ENCODE data around the gene TBL1Y. TPM values are rescaled to one million over a fixed set of nuclear protein-coding genes. Genes with fewer than 3 reads are reported as not detected.

The TBL1Y gene
- polyA plus RNA-seq, 1 donor = 2.8 TPM

DNA sequence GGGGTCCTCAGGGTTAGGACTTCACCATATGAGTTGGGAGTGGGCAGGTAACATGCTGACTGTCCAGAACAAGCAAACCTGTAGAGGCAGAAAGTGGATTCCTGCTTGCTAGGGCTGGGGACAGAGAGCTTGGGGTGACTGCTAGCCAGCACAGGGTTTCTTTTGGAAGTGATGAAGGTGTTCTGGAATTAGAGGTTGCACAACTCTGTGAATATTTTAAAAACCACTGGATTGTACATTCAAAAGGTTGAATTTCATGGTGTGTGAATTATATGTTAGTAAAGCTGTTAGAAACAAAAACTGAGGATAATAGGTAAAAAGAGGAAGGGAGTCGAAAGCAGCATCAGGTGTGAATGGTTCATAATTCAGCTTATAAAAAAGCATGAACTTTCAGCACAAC lies 57.7 kb downstream of the TBL1Y start:
- Histone ChIP-seq H3K27me3 (ENCODE audit: control insufficient read depth, insufficient read depth, low read length) (no peaks in the 10 kb centered on the region), H3K36me3 (ENCODE audit: control insufficient read depth, insufficient read depth, low read length) (no peaks in the 10 kb centered on the region), H3K27ac (ENCODE audit: low read length) (no peak overlapping the region), H3K4me1 (ENCODE audit: control insufficient read depth, insufficient read depth, low read length) (no peaks in the 10 kb centered on the region), H3K9me3 (ENCODE audit: control insufficient read depth, low read depth, low read length) (no peaks in the 10 kb centered on the region), H3K4me3 (ENCODE audit: low read length) (no peak overlapping the region)
- no peak for DNase-seq
- no CpG with 5 or more reads among the region's 1 CpG for WGBS (ENCODE audit: insufficient coverage, low lambda C conversion rate)

- no CpG with 5 or more reads among the region's 4 CpGs for WGBS (ENCODE audit: insufficient coverage, low lambda C conversion rate)
- Histone ChIP-seq H3K9me3 (ENCODE audit: control insufficient read depth, low read depth, low read length) (no peaks in the 10 kb centered on the region), H3K27ac (ENCODE audit: low read length) (no peak overlapping the region), H3K36me3 (ENCODE audit: control insufficient read depth, insufficient read depth, low read length) (no peaks in the 10 kb centered on the region), H3K4me1 (ENCODE audit: control insufficient read depth, insufficient read depth, low read length) (no peaks in the 10 kb centered on the region), H3K27me3 (ENCODE audit: control insufficient read depth, insufficient read depth, low read length) (no peaks in the 10 kb centered on the region), H3K4me3 (ENCODE audit: low read length) (no peak overlapping the region)
- DNase-seq = no peak
Observed at GRCh38 chrY:6972271-6972887, 61.9 kb downstream of the TBL1Y start.

- DNase-seq = no peak
- Histone ChIP-seq H3K36me3 (ENCODE audit: control insufficient read depth, insufficient read depth, low read length) (no peaks in the 10 kb centered on the region), H3K27me3 (ENCODE audit: control insufficient read depth, insufficient read depth, low read length) (no peaks in the 10 kb centered on the region), H3K4me3 (ENCODE audit: low read length) (no peak overlapping the region), H3K27ac (ENCODE audit: low read length) (no peak overlapping the region), H3K4me1 (ENCODE audit: control insufficient read depth, insufficient read depth, low read length) (no peaks in the 10 kb centered on the region), H3K9me3 (ENCODE audit: control insufficient read depth, low read depth, low read length) (no peaks in the 10 kb centered on the region)
- WGBS (ENCODE audit: insufficient coverage, low lambda C conversion rate) = no CpG with 5 or more reads among the region's 4 CpGs
Observed at GRCh38 chrY:6974971-6975370, 64.5 kb downstream of the TBL1Y start.

GRCh38 chrY:6977783-6978182 lies 67.3 kb downstream of the TBL1Y start:
- no peak for DNase-seq
- Histone ChIP-seq H3K4me1 (ENCODE audit: control insufficient read depth, insufficient read depth, low read length) (no peaks in the 10 kb centered on the region), H3K36me3 (ENCODE audit: control insufficient read depth, insufficient read depth, low read length) (no peaks in the 10 kb centered on the region), H3K4me3 (ENCODE audit: low read length) (no peak overlapping the region), H3K9me3 (ENCODE audit: control insufficient read depth, low read depth, low read length) (no peaks in the 10 kb centered on the region), H3K27me3 (ENCODE audit: control insufficient read depth, insufficient read depth, low read length) (no peaks in the 10 kb centered on the region), H3K27ac (ENCODE audit: low read length) (no peak overlapping the region)
- no CpG with 5 or more reads among the region's 5 CpGs for WGBS (ENCODE audit: insufficient coverage, low lambda C conversion rate)

- no CpG with 5 or more reads among the region's 3 CpGs for WGBS (ENCODE audit: insufficient coverage, low lambda C conversion rate)
- no peaks in the 10 kb centered on the region for H3K27me3 ChIP-seq (ENCODE audit: control insufficient read depth, insufficient read depth, low read length)
Observed at GRCh38 chrY:6983221-6983620, 72.7 kb downstream of the TBL1Y start.

DNA sequence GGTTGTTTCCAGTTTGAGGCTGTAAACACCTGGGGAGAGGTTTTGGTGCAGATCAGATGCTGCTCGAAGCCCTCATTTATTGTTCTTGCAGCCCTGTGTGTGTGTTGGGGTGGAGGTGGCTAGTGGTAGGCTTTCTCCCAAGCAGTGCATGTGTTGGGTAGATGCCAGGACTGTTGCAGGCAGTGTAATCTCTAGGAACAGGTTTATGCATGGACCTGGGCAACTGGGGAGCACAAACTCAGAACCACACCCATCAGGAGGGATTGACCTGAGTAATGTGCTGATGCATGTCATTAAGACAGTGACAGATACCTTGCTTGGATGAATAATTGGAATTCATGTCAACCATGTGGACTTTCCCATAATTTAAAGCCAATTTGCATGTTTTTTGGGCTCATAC lies 77.3 kb downstream of the TBL1Y start:
- DNase-seq = peak in 1 of 2 donors; percentile 22
- Histone ChIP-seq H3K27me3 (ENCODE audit: control insufficient read depth, insufficient read depth, low read length) (no peaks in the 10 kb centered on the region), H3K4me1 (ENCODE audit: control insufficient read depth, insufficient read depth, low read length) (no peaks in the 10 kb centered on the region), H3K4me3 (ENCODE audit: low read length) (no peak overlapping the region), H3K27ac (ENCODE audit: low read length) (no peak overlapping the region), H3K36me3 (ENCODE audit: control insufficient read depth, insufficient read depth, low read length) (no peaks in the 10 kb centered on the region), H3K9me3 (ENCODE audit: control insufficient read depth, low read depth, low read length) (no peaks in the 10 kb centered on the region)
- no CpG with 5 or more reads among the region's 1 CpG for WGBS (ENCODE audit: insufficient coverage, low lambda C conversion rate)

More at GRCh38 chrY:6983221-6983620, 72.7 kb downstream of the TBL1Y start:
- no peaks in the 10 kb centered on the region for H3K4me1 ChIP-seq (ENCODE audit: control insufficient read depth, insufficient read depth, low read length)
- no peak overlapping the region for H3K27ac ChIP-seq (ENCODE audit: low read length)
- DNase-seq = no peak
- H3K4me3 ChIP-seq (ENCODE audit: low read length) = no peak overlapping the region
- no peaks in the 10 kb centered on the region for H3K9me3 ChIP-seq (ENCODE audit: control insufficient read depth, low read depth, low read length)
- H3K36me3 ChIP-seq (ENCODE audit: control insufficient read depth, insufficient read depth, low read length) = no peaks in the 10 kb centered on the region

GRCh38 chrY:6989886-6990620 lies 79.6 kb downstream of the TBL1Y start:
- H3K27ac ChIP-seq (ENCODE audit: low read length) = no peak overlapping the region
- WGBS (ENCODE audit: insufficient coverage, low lambda C conversion rate) = no CpG with 5 or more reads among the region's 6 CpGs
- no peaks in the 10 kb centered on the region for H3K36me3 ChIP-seq (ENCODE audit: control insufficient read depth, insufficient read depth, low read length)
- no peak overlapping the region for H3K4me3 ChIP-seq (ENCODE audit: low read length)
- no peak for DNase-seq
- H3K27me3 ChIP-seq (ENCODE audit: control insufficient read depth, insufficient read depth, low read length) = no peaks in the 10 kb centered on the region
- H3K4me1 ChIP-seq (ENCODE audit: control insufficient read depth, insufficient read depth, low read length) = no peaks in the 10 kb centered on the region
- H3K9me3 ChIP-seq (ENCODE audit: control insufficient read depth, low read depth, low read length) = no peaks in the 10 kb centered on the region

DNA sequence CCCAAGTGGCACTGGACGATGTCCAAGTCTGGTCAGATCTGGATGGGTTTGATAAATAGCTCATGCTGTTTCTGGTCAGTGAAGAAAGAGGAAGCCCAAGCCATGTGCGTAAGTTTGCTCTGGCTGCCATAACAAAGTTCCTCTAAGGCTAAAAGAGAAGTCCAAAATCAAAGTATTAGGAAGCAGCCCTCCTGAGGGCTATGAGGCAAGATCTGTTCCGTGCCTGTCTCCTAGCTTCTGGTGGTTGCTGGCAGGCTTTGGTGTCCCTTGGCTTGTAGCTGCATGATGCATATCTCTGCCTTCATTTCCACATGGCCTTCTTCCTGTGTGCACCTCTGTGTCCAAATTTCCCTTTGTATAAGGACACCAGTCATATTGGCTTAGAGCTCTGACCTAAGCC lies 81.5 kb downstream of the TBL1Y start:
- H3K4me3 ChIP-seq (ENCODE audit: low read length) = no peak overlapping the region
- no peak overlapping the region for H3K27ac ChIP-seq (ENCODE audit: low read length)
- no peaks in the 10 kb centered on the region for H3K9me3 ChIP-seq (ENCODE audit: control insufficient read depth, low read depth, low read length)
- H3K27me3 ChIP-seq (ENCODE audit: control insufficient read depth, insufficient read depth, low read length) = no peaks in the 10 kb centered on the region
- H3K4me1 ChIP-seq (ENCODE audit: control insufficient read depth, insufficient read depth, low read length) = no peaks in the 10 kb centered on the region
- no CpG with 5 or more reads among the region's 3 CpGs for WGBS (ENCODE audit: insufficient coverage, low lambda C conversion rate)
- DNase-seq = no peak
- no peaks in the 10 kb centered on the region for H3K36me3 ChIP-seq (ENCODE audit: control insufficient read depth, insufficient read depth, low read length)

DNA sequence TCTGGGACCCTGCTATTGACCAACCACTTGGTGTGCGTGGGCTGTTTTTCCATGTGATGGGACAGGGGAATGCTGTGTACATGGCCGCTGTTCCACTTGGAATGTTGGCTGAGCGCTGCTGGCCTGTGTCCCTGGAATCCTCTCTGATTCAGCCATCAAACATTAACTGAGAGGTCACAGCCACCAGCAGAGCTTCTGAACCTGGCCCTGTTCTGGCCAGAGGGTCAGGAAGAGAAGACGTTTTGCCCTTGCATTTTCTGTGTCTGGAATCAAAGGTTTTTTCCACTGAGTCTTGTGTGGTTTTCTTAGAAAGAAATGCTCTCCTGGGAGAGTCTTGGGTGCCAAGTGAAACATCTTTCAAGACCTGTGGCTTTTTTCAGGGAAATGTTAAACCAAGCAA lies 85.5 kb downstream of the TBL1Y start:
- Histone ChIP-seq H3K9me3 (ENCODE audit: control insufficient read depth, low read depth, low read length) (no peaks in the 10 kb centered on the region), H3K36me3 (ENCODE audit: control insufficient read depth, insufficient read depth, low read length) (no peaks in the 10 kb centered on the region), H3K4me3 (ENCODE audit: low read length) (no peak overlapping the region), H3K27ac (ENCODE audit: low read length) (no peak overlapping the region), H3K4me1 (ENCODE audit: control insufficient read depth, insufficient read depth, low read length) (no peaks in the 10 kb centered on the region), H3K27me3 (ENCODE audit: control insufficient read depth, insufficient read depth, low read length) (no peaks in the 10 kb centered on the region)
- WGBS (ENCODE audit: insufficient coverage, low lambda C conversion rate) = no CpG with 5 or more reads among the region's 4 CpGs
- DNase-seq = no peak

DNA sequence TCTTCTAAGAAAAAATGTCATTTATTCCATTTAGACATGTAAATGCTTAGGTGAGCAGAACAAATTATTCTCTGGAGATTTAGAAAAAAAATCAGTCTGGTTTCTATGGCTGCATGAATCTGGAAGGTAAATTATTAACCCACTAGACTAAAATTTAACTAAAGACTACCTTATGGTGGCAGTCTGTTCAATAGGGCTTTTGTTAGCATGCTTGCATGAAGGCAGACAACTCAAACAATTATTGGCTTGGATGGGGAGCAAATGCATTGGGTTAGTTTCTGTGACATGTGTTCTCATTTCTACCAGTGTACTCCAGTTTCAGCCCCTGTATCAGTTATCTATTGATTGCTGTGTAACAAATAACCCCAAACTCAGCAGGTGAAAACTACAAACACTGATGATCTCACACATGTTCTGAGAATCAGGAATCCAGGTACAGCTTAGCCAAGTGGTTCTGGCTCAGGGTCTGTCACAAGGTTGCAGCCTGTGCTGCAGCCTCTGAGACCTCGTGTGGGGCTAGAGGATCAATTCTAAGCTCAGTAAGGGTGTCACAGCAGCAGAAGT lies 87.1 kb downstream of the TBL1Y start:
- no peaks in the 10 kb centered on the region for H3K27me3 ChIP-seq (ENCODE audit: control insufficient read depth, insufficient read depth, low read length)
- DNase-seq = peak in 1 of 2 donors; percentile 7
- H3K27ac ChIP-seq (ENCODE audit: low read length) = no peak overlapping the region
- no peaks in the 10 kb centered on the region for H3K4me1 ChIP-seq (ENCODE audit: control insufficient read depth, insufficient read depth, low read length)
- H3K9me3 ChIP-seq (ENCODE audit: control insufficient read depth, low read depth, low read length) = no peaks in the 10 kb centered on the region
- no peaks in the 10 kb centered on the region for H3K36me3 ChIP-seq (ENCODE audit: control insufficient read depth, insufficient read depth, low read length)
- no CpG with 5 or more reads among the region's 1 CpG for WGBS (ENCODE audit: insufficient coverage, low lambda C conversion rate)
- H3K4me3 ChIP-seq (ENCODE audit: low read length) = no peak overlapping the region
